Activated T-helper 9 cell treated with anti-CD3 and anti-CD28 coated beads, Interleukin-2, amount 50 U/mL, for 16 hours (primary cell): ENCODE data around the gene ACOX3.

ENCODE experiments used
- DNase-seq: peaks from one replicate; pipeline ENCODE4 v3.0.0-alpha.2; 2020; ENCODE audit warnings: low read depth

The ACOX3 gene

DNA sequence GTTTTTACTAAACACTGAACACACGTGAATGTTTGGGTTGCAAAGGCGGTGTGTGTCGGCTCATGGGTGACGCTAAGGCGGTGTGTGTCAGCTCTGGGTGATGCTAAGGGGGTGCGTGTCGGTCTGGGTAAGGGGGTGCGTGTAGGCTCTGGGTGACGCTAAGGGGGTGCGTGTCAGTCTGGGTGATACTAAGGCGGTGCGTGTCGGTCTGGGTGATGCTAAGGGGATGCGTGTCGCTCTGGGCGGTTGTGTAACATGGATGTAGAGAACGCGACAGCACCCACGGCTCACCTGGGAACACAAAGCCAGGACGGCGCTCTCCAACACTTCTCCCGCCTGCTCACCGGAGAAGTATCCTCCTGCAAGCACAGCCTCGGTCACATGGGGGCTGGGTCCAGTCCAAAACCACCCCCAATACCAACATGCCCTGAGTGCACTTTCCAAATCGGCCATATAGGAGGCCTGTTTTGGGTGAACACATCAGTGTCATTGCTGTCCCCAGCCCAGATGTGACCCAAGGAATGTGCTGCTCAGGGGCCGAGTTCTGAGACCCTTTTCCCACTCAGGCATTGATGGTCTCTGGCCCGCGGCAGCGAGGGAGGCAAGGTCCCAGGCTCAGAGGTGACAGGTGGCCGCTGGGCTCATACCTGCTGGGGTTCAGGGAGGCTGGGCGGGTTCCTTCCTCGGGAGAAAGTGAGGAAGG, 67.1 kb downstream of the ACOX3 start:
- DNase-seq: no peak

DNA sequence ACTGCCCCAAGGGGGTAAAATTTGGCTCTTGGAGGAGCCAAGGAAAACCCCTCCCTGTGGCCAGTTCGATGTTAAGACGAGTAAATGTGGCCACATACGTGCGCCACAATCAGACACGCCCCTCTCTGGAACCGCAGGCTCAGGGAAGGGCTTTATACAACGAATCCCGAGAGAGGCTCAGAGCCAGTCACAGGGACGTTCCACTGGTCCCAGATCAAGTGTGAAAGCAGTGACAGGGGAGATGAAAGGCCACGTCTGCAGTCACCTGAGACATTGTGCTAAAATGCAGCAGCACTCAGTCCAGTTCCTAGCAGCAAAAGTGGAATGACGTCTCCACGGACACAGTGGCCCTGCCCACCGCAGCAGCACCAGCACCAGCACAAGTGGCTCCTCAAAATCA, 68.0 kb downstream of the ACOX3 start:
- DNase-seq: no peak

DNA sequence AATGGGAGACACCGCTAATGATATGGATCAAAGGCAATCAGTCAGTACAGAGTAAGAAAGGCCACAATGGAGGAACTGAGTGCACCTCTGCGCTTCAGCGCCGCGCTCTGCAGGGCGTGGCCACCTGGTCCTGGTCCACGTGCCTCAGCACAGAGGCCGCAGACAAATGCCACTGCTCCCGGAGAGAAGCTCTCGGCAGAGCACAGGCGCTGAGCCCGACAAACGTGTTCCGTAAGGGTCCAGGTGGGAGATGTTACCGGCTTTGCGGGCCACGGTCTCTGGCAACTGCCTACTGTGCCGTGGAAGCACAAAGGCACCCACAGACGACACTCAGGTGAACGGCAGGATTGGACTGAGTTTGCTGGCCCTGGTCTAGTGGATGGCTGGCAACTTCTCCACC, 68.9 kb downstream of the ACOX3 start:
- DNase-seq: no peak

DNA sequence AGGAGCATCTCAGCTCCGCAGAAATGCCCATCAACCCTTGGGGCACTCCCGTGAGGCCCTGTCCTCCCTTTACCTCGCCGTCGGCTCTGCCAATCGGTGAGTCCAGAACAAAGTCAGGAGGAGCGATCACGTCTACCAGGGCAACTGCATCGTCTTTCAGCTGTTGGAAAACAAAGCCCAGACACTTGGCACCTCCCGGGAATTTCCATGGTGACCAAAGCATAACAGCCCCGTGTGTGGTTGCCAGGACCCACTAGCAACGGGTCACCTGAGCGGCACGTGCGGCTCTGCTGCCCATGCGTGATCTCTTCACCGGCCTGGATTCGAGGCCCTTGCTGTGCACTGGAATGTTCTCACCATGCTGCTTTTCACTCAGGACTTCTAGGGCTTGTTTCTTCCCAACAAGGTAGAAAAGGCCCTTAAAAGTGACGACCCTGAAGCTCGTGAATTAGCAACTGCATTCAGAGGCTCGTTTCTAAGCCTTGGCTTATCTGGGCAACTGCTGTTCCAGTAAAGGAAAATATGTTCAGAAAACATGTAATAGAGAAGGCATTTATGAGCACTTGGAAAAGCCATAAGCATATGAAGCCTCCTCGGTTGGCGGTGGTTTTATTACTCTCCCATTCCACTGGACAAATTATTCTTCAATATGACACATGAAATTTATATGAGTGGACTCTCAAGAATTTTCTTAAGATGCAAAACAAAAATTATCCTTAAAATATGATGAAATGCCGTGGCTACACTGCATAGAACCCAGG, 69.5 kb downstream of the ACOX3 start:
- DNase-seq: no peak

DNA sequence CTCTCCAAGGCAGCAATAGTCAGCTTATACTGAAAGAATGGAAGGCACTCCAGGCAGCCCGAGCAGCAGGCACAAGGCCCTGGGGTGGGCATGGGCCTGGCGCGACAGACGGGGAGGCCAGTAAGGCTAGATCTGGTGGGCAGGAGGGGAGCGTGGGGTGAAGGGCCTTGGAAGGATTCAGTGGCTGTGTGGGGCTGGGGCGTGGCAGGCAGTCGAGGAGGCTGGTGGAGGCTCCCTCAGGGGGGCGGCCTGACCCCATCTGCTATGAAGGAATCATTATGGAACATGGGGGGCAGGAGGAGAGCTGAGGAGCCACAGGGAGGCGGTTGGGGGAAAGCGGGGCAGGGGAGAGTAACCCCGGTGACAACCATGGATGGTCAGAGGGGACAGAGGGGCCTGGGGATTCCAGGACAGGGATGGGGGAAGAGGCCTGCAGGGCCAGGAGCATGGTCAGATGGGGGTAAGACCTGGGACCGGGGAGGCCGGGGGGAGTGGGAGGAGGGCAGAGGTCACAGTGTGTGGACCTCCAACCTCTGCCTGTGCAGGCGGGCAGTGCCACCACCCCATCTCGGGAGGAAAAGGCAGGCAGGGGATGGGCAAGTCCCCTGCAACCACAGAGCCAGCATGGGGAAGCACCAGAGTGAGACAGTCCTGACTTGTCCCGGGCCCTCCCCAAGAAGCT, 70.3 kb downstream of the ACOX3 start:
- DNase-seq: no peak

DNA sequence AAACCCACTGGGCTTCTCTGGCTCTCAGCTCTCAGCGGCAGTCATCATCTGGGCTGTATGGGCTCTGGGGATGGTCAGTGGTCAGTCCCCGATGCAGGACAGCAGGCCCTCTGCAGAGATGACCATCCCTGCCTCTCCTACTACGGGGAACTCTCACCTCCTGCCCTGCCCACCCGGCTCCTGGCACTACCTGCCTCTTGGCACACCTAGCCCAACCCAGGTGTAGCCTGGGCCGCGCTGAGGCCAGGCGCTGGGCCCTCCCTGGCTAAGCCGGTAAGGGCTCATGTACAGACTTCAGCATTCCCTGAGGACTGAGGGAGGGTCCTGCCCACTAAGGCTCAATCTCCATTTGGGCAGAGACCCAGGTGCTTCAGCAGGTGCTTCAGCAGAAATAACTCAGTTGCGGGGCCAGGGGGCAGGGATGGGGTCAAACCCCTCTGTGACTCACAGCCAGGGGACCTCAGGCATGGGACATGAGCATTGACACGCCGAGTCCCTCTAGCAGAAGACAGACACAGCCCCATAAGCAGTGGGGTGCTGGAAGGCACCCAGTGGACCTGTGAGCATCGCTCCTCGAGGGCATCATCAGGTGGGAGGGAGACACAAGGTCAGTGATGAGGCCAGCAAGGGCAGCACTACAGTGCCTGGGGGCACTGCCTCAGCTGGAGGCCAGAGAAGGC, 71.0 kb downstream of the ACOX3 start:
- no peak for DNase-seq

DNA sequence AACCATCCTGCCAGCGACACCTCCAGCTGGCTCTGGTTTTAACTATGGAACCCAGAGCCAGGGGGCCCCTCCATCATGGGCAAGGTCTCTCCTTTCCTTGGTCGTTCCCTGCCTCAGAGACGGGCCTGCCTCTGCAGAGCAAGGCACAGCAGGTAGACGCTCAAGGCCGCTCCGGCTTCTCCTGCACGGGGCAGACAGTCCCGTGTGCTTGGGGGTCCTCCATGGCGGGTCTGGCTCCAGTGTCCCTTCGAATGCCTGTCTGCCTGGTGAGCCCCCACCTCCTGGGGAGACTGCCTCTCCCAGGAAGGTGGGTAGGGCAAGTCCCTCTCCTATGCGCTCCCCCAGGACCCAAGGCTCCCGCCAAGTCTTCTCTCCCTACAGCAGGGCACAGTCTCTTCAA, 71.5 kb downstream of the ACOX3 start:
- DNase-seq: no peak

DNA sequence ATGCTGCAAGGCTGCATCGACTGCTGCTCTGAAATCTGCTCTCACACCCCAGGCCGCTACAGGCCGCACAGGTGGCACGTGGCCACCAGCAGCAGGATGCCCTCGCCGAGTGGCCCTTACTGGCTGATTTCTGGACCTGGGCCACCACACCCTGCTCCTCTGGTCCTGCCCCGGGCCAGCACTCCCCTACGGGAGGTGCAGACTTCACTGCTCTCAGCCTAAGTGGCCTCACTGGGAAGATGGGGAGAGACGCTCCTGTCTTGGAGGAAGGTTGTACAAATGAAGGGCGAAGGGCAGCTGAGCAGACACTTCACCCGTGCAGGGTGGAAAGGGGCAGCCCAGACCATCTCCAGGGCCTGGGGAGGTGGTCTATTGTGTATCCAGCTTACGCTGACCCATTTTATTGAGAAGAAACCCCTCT, 72.5 kb downstream of the ACOX3 start:
- DNase-seq: no peak

DNA sequence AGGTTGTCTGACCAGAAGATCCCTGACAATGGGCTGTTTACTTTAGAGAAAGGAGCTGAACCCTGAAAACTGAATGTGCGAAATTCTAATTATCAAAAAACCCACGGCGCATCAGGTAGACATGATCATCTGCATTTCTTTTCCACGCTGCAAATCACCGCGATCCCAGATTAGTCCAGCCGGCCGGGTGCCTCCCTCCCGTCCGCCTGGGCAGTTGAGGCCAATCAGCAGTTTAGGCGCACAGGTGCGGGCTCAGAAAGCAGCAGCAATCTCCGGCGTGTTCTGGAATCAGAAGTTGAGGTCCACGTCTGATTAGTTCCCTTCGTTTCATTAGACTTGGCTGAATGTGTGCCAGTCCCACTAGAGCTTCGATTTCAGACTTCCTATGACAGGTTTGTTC, 73.9 kb downstream of the ACOX3 start:
- DNase-seq: no peak

DNA sequence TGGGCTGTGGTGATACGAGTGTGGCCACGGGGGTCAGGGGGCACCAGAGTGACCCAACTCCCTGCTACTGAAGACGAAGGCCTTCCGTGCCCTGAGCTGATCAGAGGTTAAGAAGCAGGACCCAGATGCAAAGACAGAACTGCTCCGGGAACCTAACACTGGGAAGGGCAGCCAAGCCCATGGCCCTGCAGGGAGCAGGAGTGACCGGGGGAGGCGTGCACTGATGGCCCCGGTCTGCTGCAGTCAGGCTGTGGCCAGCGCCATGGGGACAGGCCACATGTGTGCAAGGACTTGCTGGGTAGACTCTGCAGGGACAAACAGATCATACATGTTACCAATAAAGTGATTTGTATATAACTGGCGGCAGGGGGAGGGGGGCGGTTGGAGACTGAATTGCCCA, 74.6 kb downstream of the ACOX3 start:
- DNase-seq: no peak

DNA sequence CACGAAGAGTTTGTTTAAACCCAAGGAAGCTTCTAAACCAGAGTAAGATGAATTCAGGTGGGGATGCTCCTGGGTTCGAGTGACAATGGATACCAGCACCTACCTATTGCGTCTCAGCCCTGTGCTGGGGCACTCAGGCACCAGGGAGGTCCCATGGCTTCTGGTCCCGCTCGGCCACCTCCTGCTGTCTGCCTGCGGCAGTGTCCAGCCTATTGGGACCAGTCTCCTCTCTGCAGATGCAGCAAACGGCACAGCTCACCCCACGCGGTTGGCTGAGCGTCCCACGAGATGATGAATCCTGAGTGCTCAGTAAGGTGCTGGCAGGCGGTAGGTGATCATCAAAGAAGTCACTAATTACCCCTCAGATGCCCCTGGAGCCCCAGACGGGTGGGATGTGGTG, 75.2 kb downstream of the ACOX3 start:
- DNase-seq: no peak

DNA sequence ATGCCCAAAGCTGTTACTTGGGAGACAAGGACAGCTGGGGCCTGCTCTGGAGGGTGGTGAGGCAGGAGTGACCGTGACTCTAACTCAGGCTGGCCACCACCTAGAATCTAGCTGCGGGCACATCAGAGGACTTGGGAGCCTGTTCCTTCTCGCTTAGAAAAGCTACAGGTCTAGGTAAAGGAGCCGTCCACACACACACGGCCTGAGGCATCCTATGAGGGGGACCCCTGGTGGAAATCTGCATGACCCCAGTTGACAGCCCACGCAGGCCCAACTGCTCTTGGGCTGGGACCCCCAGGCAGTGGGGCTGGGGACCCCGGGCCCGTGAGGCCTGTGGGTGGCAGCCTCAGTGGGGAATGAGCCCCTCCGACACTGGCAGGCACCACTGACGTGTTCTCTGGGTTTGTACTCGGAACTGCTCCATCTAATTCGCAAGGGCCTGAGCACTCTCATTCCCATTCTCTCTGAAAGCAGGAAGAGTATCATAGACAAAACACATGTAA, 75.6 kb downstream of the ACOX3 start:
- no peak for DNase-seq

DNA sequence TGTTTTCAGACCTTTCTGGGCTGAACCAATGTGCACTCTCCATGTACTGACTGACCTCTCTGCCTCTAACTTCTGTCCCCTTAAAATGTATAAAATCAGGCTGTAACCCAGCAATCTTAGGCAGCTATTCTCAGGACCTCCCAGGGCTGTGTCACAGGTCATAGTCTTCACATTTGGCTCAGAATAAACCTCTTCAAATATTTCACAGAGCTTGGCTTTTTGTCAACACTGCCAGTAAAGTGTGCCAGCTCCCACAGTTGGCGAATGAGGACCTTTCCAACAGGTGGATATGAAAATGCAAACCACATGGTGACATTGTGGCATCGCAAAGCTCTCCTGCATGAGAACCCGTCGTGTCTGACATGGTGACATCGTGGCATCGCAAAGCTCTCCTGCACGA, 76.4 kb downstream of the ACOX3 start:
- no peak for DNase-seq

DNA sequence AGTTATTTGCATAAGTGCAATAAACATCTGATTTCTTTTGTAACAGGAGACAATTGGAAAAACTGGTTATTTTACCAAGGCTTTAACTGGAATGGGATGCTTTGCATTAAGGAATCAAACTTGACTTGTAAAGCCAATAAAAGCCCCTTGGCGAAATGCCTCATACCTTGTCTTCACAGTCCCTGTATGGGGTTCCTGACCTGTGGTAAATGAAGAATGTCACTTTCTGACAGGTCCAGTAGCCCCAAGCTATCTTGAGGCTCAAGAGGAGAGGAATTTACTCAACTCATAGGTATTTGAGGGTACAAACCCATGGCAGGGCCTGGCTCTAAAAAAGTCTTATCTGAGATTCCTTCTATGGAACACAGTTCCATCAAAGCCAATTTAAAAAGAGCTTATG, 78.0 kb downstream of the ACOX3 start:
- no peak for DNase-seq

DNA sequence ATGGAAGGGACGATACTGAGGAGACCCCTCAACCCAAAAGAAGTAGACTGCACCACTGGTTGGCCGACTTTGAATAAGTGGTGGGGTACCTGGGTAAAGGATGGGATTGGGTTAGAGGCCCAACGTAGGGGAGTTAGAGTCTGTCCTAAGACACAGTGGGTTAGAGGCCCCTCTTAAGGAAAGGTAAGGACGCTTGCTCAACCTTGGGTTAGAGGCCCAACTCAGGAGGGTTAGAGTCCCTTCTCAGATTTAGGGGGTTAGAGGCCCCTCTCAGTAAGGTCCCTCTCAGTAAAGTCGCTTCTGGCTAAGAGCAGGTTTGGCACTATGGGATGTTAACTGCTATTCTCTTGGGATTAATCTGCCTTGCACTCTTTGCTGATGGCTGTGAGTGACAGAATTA, 81.3 kb downstream of the ACOX3 start:
- DNase-seq: no peak

DNA sequence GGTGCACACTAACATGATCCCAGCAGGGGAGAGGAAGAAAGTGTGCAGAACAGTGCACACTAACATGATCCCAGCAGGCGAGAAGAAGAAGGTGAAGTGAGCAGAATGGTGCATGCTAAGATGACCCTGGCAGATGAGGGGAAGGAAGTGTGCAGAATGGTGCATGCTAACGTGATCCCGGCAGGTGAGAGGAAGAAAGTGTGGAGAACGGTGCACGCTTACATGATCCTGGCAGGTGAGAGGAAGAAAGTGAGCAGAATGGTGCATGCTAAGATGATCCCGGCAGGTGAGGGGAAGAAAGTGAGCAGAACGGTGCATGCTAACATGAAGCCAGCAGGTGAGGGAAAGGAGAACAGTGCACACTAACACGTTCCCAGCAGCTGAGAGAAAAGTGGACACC, 83.7 kb downstream of the ACOX3 start:
- DNase-seq: no peak

DNA sequence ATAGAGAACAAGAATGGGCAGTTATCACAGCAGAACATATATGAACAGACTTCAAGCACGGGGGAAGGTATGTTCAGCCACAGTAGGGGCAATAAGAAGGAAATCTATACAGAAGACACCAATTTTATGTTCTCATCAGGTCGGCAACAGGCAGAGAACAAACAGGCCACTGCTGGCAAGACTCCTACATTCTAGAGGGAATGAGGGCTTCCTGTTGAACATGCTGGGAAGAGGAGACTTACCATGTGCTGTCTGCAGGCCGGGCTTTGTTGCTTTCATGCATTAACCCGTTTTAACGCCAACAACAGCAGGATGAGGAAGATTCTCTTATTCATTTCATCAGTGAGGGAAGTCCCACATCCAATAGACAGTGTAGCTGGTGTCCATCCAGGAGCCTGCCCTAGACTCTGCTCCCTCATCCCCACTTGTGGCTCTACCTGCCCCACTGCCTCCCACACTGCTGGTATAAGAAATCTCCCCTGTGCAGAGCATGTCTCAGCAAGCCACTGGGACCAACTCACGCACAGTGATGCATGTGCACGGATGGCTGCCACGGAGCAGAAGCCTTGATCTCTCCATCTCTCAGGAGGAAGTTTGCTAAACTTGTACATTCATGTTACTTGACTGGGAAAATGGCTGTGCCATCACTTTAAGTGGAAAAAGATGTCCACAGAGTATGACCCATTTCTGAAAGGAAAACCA, 84.5 kb downstream of the ACOX3 start:
- no peak for DNase-seq

DNA sequence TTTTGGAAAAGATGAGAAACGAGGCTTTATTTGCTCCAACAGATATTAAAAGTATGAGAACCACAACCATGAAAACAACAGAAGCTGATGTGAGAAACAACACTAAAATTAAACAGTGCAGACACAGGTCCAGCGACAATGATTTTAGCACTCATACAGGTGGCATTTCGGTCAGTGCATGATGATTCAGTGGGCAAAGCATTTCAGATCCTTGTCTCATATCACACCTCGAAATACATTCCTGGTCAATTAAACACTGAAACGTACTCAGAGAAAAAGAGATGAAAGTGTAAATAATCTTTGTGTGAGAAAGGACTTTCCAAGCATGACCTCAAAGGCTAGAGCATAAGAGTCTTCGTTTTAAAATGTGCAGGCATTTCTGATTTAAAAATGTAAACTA, 85.2 kb downstream of the ACOX3 start:
- no peak for DNase-seq

DNA sequence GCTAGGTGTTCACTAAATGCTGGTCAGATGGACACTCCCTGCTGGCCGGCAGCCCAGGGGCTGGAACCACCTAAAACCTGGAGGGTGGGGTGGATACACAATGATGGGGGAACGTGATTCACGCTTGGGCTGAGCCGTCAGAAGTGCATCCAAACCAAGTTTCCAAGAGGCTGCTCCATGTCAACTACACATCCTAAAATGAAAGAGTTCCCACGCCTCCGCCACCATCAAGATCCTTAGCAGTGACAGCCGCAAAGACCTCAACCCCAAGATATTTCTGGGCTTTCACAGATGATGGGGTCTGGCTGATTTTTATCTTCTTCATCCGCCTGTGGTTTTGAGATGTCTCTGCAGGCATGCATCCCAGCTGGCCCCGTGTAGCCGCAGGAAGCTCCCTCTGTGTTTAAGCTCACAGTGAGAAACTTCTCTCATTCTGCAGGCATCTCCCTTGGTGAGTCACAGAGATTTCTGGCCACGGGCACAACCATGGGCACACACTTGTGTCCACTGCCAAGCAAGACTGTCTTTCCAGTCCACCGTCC, 86.5 kb downstream of the ACOX3 start:
- DNase-seq: no peak

DNA sequence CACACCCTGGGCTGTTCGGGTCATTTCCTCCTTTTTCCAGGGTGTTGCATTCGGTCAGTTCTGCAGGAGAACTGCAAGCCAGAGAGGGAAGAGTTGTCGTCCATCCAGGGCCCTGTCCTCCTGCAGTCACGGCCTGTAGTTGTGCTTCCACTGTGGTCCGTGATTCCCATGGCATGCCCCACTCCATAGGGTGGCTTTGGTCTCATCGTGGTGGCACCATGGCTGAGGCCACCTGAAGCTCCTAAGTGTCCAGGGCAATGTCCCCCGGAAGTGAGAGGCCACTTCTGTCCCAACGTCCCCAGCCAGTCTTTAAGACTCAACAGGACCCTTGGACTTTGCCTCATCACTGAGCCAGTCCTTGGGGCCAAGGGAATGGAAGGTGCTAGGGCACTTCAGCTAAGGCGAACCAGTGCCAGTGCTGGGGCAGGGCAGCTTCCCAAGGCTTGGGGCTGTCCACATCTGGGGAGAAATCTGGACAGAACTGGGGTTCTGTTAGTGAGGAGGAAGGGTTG, 87.3 kb downstream of the ACOX3 start:
- no peak for DNase-seq

DNA sequence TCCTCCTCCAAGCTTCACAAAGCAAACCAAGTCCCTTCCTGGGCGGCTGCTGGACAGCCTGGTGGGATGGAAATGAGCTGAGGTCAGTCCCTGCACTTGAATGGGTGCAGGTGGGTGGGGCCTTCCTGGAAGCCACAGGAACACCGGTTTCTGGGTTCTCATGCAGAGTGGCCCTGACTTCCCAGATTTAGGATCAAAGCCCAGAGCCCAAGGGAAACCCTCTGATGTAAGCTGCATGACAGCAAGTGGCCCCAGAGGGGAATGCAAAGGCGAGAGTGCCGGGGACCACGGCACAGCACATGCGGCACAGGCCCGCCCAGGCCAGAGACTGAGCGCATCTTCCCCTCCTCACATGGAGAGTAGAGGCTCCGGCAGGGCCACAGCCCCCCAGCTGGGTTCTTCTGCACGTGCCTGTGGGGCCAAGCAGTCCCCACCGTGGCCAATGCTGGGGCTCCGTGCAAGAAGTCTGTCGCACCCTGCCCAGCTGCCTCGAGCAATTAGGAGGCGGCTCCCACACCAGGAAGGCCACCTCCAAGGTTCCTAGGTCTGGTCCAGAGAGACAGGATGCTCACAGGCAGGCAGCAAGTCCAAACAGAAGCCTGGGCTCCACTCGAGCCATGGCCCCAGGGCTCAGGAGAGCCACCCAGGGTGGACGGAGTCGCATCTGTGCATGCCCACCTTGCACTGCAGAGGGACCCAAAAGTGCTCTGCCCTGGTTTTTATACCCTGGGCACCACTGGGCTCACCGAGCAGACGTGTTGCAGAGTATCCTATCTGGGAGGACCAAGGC, 88.0 kb downstream of the ACOX3 start:
- DNase-seq: no peak
